DOHH2 (cell line): ENCODE data around the gene PPCS.

ENCODE experiments used
- H3F3A ChIP-seq: fragments of 200-600 bp; sonication (generic), shearing (Covaris generic); 2 replicates; pipeline ENCODE4 v1.6.0; 2016; ENCODE audit warnings: antibody characterized with exemption, mild to moderate bottlenecking; ENCODE audit not compliant: control insufficient read depth, insufficient read depth
- H3K27ac ChIP-seq: fragments of 200-600 bp; sonication (generic); 2 replicates; pipeline ENCODE4 v1.5.1; 2014; ENCODE audit warnings: low read depth, mild to moderate bottlenecking, low read length, moderate library complexity
- H3K27me3 ChIP-seq: fragments of 200-600 bp; sonication (generic); 2 replicates; pipeline ENCODE4 v1.6.1; 2014; ENCODE audit warnings: mild to moderate bottlenecking, low read length, mixed read lengths; ENCODE audit not compliant: control insufficient read depth
- H3K36me3 ChIP-seq: fragments of 200-600 bp; sonication (generic); 2 replicates; pipeline ENCODE4 v1.6.1; 2014; ENCODE audit warnings: mild to moderate bottlenecking, low read length, moderate library complexity, mixed read lengths; ENCODE audit not compliant: control insufficient read depth
- H3K4me1 ChIP-seq: fragments of 200-600 bp; sonication (generic); 2 replicates; pipeline ENCODE4 v1.6.1; 2014; ENCODE audit warnings: mild to moderate bottlenecking, low read length, mixed read lengths; ENCODE audit not compliant: control insufficient read depth
- H3K4me2 ChIP-seq: fragments of 200-600 bp; sonication (generic); 2 replicates; pipeline ENCODE4 v1.6.0; 2014; ENCODE audit warnings: mild to moderate bottlenecking, low read length, moderate library complexity
- H3K4me3 ChIP-seq: fragments of 200-600 bp; sonication (generic); 2 replicates; pipeline ENCODE4 v1.5.1; 2014; ENCODE audit warnings: mild to moderate bottlenecking, low read length, mixed read lengths
- H3K79me2 ChIP-seq: fragments of 200-600 bp; sonication (generic); 2 replicates; pipeline ENCODE4 v1.6.1; 2014; ENCODE audit warnings: mild to moderate bottlenecking, low read length, mixed read lengths; ENCODE audit not compliant: control insufficient read depth
- H3K9me2 ChIP-seq: fragments of 200-600 bp; sonication (generic); replicated peaks from 2 replicates; pipeline ENCODE4 v1.6.1; 2014; ENCODE audit warnings: mild to moderate bottlenecking, low read length, mixed read lengths; ENCODE audit not compliant: control insufficient read depth
- H3K9me3 ChIP-seq: fragments of 200-600 bp; sonication (generic); 2 replicates; pipeline ENCODE4 v1.6.1; 2014; ENCODE audit warnings: antibody characterized with exemption, low read length, mixed read lengths; ENCODE audit not compliant: control insufficient read depth, insufficient read depth
- H4K20me1 ChIP-seq: fragments of 200-600 bp; sonication (generic); 2 replicates; pipeline ENCODE4 v1.6.0; 2014; ENCODE audit warnings: low read depth, mild to moderate bottlenecking, antibody characterized with exemption, low read length, moderate library complexity; ENCODE audit not compliant: control insufficient read depth, insufficient read depth
- EZH2phosphoT487 ChIP-seq: fragments of 200-600 bp; sonication (generic); IDR thresholded peaks from 2 replicates; pipeline ENCODE4 v1.6.1; 2017; ENCODE audit warnings: borderline replicate concordance, mild to moderate bottlenecking, antibody characterized with exemption, low read length, moderate library complexity, mixed read lengths
- TF ChIP-seq, protein P1 (sequence below): fragments of 200-600 bp; sonication (generic); IDR thresholded peaks from one replicate; pipeline ENCODE4 v1.5.1; 2014; ENCODE audit warnings: antibody characterized with exemption, mild to moderate bottlenecking, low read depth, low read length; ENCODE audit not compliant: poor library complexity, severe bottlenecking

PPCS gene

DNA sequence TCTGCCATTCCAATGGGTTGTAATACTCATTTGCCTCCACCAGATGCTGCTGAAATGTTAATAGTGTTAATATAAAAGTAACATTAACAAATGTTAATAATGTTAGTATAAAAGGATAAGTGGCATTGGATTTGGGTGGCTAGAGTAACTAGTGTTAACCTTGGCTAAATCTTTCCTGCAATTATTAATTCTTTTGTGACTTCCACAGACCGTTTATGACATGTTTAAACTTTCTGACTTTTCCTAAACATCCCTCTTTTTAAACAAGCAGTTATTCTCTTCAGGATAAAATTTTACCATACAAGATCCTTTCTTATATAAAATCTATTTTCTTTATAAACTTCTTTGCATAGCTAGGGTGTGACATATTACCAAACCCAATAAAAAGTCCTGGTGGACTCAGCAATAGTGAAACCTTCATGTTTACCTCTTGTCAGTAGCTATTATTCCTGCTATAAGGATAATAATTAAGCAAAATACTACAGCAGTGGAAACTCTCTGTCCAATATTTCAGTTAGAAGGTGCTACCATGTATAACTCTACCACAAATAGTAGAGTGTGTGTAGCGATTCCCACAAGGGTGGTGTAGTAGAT lies 48.3 kb downstream of the PPCS start:
- Histone ChIP-seq H3K4me1 (no peaks in the 10 kb centered on the region), H3K4me3 (no peak overlapping the region), H3K4me2 (no peak overlapping the region), H4K20me1 (no peaks in the 10 kb centered on the region), H3K27me3 (no peaks in the 10 kb centered on the region), H3K9me2 (no peaks in the 10 kb centered on the region), H3K36me3 (no peaks in the 10 kb centered on the region), H3K27ac (no peak overlapping the region), H3K9me3 (peaks cover 33% of the 10 kb centered on the region), H3F3A (no peaks in the 10 kb centered on the region), H3K79me2 (no peaks in the 10 kb centered on the region)
- no peak for TF ChIP-seq EZH2phosphoT487
- TF ChIP-seq, protein P1, sequence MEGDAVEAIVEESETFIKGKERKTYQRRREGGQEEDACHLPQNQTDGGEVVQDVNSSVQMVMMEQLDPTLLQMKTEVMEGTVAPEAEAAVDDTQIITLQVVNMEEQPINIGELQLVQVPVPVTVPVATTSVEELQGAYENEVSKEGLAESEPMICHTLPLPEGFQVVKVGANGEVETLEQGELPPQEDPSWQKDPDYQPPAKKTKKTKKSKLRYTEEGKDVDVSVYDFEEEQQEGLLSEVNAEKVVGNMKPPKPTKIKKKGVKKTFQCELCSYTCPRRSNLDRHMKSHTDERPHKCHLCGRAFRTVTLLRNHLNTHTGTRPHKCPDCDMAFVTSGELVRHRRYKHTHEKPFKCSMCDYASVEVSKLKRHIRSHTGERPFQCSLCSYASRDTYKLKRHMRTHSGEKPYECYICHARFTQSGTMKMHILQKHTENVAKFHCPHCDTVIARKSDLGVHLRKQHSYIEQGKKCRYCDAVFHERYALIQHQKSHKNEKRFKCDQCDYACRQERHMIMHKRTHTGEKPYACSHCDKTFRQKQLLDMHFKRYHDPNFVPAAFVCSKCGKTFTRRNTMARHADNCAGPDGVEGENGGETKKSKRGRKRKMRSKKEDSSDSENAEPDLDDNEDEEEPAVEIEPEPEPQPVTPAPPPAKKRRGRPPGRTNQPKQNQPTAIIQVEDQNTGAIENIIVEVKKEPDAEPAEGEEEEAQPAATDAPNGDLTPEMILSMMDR: no peak

DNA sequence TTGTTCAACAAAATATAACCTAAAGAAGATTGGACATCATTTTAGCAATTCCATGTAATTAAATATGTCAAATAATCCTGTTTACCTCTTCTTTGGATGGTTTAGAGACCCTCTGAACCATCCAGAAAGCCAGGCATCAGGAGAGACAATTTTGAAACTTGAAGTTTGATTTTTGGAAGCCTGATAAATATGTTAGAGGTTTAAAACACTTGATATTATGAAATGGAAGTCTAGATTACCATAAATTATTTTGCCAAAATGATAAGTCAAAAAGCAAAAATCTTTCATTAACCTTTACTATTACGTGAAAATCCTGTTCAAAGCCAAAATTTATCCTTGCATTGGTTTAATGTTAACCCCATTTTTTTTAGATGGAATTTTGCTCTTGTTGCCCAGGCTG lies 50.2 kb downstream of the PPCS start:
- Histone ChIP-seq H3K79me2 (no peaks in the 10 kb centered on the region), H4K20me1 (no peaks in the 10 kb centered on the region), H3K4me1 (no peaks in the 10 kb centered on the region), H3K9me2 (no peaks in the 10 kb centered on the region), H3K4me2 (no peak overlapping the region), H3K27ac (no peak overlapping the region), H3K4me3 (no peak overlapping the region), H3K9me3 (peaks cover 41% of the 10 kb centered on the region), H3F3A (no peaks in the 10 kb centered on the region), H3K36me3 (no peaks in the 10 kb centered on the region), H3K27me3 (no peaks in the 10 kb centered on the region)
- TF ChIP-seq, protein P1: no peak
- TF ChIP-seq EZH2phosphoT487: no peak
